Panc1 (cell line): ENCODE results near the gene BASP1.

Experiments
- CTCF ChIP-seq: fragments of 450-650 bp; IDR thresholded peaks from 2 replicates; pipeline ENCODE4 v1.5.1; 2017; ENCODE audit warnings: mild to moderate bottlenecking
- POLR2AphosphoS5 ChIP-seq: IDR thresholded peaks from 2 replicates; pipeline ENCODE4 v1.6.1; 2012; ENCODE audit warnings: mild to moderate bottlenecking, low read depth, low read length, moderate library complexity
- REST ChIP-seq, 2 experiments: IDR thresholded peaks; 2 replicates each; pipeline ENCODE4 v1.6.1; 2011 to 2012; ENCODE audit warnings: low read depth in 2 of 2, control low read depth in 1 of 2, low read length in 1 of 2, mild to moderate bottlenecking in 1 of 2, moderate library complexity in 1 of 2; ENCODE audit not compliant: insufficient read depth in 1 of 2

- TF ChIP-seq CTCF: no peak
- TF ChIP-seq POLR2AphosphoS5: no peak
- TF ChIP-seq REST (IDR thresholded peaks at IDR 0.05; ENCODE audit: insufficient read depth in 1 of 2, low read depth in 2 of 2, low read length in 1 of 2): no peak
Measured at GRCh38 chr5:17292434-17293015, 75.1 kb downstream of the BASP1 start.
